NOMO-1 treated with dmso at 0.1 percent for 144 hours (cell line): ENCODE results near the gene C2CD4C.
"Not testable (repeated sequence)": the region's sequence is repeated elsewhere in the genome, so short reads cannot be mapped to it uniquely, and the experiment has no call there.

ENCODE experiments used
- DNase-seq: peaks from one replicate; lab custom pipeline; 2025; ENCODE audit not compliant: unreplicated experiment; lab: John Stamatoyannopoulos, UW

Gene C2CD4C

DNA sequence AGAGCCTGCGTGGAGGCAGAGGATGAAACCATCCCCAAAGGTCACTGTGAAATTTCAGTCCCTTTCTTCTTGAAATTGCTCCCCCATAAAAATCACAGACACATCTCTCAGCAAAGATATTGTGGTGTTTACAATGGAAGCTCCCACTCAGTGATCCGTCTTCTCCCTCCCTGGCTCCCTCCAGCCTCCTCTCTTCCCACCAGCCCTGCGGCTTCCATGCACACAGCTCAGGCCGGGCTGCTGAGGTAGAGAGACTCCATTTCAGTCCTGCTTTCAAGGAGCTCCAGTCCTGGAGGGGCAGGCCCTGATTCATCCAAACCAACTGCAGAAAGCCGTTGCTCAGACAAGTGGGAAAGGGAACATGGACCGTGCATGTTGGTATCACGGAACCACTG, 40.3 kb downstream of the C2CD4C start:
- no peak for DNase-seq

DNA sequence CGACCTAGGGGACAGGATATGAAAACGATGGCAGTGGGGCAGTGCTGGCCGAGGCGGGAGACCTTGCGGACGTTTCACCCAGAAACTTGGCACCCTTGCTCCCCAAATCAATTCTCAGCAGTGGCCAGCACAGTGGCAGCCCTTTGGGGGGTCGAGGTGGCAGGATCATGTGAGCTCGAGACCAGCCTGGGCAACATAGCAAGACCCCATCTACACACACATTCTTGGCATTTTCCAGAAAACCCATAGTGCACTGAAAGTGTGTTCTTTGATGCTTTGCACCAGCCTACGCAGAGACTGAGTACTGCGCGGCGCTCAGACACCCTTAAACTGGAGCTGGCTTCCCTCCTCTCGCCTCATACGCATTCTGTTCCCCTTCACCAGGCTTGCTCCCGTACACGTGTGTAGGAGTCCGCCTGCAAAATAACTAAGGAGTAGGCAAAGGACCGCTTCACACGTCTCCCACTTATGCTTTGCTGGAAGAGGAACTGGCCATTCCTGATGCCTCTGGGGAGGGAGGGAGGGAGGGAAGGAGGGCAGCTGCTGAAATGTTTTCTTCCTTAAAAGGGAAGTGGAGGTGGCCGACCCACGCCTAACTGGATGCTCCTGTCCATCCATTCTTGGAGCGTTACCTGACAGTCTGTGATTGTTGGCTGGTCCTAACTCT, 40.9 kb downstream of the C2CD4C start:
- no peak for DNase-seq

DNA sequence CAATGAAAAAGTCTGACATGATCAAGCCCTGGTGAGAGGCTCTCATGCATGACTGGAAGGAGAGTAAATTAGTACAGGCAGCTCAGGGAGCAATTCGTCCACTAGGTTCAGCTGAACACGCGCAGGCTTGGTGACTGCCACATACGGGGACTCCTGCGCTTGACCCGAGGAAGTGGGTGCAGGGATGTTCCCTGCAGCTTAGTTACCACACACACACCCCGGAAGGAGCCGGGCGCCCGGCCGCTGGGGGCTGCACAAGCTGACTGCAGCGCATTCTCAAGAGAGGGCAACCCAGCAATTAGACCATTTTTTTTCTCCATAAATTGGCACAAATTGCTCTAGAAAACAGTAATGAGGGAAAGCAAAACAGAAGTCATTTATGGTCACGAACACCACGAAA, 41.4 kb downstream of the C2CD4C start:
- no peak for DNase-seq

DNA sequence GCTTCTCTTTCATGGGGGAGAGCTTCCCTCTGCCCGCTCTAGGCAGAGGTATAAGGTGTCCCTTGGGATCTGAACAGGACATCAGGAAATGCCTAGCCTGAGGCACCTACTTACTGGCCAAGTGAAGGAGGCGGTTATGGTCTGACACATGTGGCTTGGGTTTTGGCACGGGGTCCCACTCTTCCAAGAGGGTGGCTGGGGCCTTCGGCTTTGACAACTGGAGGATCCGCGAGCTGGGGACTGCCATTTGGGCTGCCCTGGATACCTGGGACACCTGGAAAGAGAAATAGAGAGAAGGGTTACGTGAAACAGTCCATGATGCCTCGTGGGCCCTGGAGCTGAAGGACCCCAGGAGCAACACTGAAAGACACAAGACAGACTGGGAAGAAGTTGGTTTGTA, 42.0 kb downstream of the C2CD4C start:
- DNase-seq, result no peak

DNA sequence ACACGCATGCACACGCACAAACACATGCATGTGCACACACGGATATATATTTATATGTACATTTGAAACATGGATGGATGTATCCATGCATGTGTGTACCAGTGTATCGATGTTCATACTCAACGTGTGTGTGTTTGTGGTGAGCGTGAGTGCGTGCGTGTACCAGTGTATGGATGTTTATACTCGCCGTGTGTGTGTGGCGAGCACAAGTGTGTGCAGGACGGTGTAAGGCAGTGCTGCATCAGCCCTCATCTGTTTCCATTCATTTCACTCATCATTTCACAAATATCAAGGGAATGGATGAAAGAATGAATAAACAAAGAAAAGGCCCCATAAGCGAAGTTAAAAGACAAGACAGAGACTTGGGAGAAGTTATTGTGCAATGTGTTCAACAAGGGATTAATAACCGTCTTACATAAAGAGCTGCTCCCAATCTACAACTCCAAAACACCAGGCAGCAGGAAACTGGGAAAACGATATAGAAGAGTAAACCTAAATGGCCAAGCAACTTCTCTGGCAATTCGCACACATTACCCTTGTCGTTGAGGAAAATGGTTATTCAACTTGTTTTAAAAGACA, 42.7 kb downstream of the C2CD4C start:
- DNase-seq, result no peak

DNA sequence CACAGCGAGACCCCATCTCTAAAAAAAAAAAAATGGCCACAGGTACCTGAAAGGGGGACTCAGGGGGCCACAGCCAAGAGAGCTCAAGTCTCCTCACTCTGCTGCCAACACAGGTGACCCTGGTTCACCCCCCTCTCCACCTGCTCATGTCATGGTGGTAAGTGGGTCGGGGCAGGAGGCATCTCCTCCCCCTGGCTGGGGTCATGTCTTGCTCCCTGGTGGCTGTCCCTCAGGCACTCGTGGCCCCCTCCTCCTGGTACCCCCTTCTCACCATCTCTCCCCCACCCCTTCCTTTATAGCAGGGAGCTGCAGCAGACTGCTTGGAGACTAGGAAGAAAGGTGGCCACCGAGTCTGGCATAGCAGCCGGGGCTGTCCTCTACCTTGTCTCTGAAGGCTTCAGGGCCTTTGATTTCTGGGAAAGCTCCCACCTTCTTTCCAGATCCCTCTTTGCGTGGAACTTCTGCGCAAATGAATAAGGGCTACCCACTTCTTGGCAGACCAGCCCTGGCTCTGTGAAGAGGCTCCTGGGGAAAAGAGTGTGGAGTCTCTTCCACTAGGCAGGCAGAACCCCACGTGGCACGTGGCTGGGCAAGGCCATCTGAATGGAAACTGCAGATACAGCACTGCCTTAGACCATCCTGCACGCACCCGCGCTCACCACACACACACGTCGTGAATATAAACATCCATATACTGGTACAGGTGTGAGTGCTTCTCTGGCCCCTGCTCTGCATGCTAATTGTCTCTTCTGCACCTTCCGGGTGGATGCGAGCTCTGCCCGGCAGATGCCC, 44.3 kb downstream of the C2CD4C start:
- DNase-seq, result no peak

DNA sequence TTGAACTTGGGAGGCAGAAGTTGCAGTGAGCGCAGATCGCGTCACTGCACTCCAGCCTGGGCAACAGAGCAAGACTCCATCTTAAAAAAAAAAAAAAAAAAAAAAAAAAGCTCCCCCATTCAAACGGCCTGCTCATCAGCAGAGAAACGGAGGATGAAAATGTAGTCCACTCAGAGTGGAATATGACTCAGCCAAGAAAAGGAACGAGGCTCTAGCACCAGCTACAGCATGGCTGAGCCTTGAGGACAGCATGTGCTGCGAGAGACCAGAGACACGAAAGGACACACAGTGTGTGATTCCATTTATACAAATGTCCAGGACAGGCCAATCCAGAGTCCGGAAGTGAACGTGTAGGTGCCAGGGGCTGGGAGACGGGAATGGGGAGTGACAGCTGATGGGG, 46.3 kb downstream of the C2CD4C start:
- no peak for DNase-seq

DNA sequence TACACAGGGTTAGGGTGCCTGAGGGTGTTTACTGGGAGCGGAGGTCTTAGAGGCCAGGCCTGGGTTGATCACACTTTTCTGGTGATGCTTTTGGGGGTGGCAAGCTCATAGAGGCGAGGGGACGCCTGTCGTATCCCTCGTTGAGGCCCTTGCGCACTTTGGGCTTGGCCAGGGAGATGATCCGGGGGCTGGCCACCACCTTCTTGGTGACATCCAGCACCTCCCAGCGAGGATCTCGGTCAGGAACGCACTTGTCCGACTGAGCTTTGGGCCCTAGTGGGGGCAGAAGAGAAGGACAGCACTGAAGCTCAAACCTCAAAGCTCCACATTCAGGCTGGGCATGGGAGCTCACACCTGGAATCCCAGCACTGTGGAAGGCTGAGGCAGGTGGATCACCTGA, 46.8 kb downstream of the C2CD4C start:
- no peak for DNase-seq

DNA sequence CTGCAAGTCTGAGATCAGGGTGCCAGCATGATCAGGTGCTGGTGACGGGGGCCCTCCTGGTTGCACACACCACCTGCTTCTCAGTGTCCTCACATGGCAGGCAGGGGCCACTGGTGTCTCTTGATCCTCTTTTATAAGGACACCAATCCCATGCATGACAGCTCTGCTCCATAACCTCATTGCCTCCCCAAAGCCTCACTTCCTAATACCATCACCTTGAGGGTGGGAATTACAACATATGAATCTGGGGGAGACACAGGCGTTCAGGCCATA, 49.4 kb downstream of the C2CD4C start:
- no peak for DNase-seq

DNA sequence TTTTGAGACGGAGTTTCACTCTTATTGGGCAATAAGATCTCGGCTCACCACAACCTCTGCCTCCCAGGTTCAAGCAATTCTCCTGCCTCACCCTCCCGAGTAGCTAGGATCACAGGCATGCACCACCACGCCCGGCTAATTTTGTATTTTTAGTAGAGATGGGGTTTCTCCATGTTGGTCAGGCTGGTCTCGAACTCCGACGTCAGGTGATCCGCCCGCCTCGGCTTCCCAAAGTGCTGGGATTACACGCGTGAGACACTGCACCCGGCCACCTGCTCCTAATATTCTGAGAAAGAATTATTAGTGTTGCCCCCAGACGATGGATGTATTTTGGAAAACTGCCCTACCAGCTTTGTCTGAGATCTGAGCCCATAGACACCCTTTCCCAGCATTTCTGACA, 53.4 kb downstream of the C2CD4C start:
- DNase-seq, result not testable (repeated sequence)
